Measurements from ENCODE around the gene KIRREL3.

The KIRREL3 gene

DNA sequence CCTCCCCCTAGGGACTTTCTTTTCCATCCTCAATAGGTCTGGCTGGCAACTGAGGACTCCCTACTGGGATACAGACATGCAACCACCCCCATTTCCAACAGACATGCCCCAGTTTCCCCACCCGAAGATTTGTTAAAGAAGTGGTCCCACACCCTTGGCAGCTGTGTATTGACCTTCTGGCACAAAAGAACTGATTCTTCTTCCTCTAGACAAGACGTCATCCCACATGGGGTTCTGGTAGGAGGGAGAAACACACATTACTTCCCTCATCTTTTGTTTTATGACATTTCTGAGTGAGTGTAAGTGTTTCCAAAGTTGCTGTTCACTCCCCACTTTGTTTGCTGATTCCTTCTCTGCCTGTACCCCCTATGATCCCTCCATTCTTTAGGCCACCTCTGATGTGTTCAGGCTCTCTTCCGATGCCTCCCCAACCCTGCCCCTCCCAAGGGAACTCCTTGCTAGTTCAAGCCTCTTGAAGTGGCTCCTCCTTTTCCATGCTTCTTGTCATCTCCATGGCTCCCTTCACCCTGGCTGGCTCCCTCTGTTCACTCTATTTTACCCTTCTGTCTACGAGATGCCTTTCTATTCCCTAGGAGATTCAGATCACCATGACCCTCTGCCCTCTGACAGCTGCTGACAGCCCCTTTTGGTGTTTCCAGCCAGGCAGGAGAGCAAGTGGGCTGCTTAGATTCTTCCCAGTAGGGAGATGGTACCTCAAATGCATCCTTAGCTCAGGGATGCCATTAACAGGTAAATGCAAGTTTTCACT lies 4.3 kb downstream of the KIRREL3 start:
- no peak for DNase-seq

- DNase-seq: peak; percentile 56
Measured at GRCh38 chr11:126993599-126993998, 7.0 kb downstream of the KIRREL3 start.

DNA sequence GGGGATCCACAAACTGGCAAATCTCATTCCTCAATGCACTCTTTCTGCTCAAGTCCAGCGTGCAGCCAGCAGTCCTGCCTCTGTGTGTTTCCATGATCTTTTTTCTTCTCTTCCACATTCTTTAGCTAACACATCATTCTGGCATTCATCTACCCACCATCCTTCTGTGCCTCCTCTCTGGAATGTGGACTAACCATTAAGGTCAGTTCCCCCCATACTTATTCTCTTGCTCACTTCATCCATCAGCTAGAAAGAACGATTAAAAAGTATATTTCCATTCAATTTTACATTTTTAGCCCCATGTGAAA lies 7.8 kb downstream of the KIRREL3 start:
- DNase-seq: peak; percentile 96

- DNase-seq: peak; percentile 99
Measured at GRCh38 chr11:126992065-126992803, 8.3 kb downstream of the KIRREL3 start.

DNA sequence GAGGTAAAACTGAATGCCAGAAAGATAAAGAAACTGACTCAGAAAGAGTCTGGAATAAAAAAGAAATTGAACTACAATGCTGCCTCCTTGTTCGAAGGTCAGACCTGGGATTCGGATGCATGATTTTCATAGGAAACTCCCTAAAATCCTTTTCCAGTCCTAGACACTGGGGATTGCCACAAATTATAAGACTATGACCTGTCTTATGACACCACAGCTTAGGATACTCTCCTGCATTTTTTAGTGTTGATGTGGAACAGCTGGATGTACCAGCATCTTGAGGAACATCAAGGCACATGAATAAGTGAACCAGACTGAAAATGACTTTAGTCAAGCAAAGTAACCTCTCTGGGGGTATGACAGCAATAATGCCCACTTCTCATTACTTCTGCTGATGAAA lies 9.0 kb downstream of the KIRREL3 start:
- DNase-seq: no peak

DNA sequence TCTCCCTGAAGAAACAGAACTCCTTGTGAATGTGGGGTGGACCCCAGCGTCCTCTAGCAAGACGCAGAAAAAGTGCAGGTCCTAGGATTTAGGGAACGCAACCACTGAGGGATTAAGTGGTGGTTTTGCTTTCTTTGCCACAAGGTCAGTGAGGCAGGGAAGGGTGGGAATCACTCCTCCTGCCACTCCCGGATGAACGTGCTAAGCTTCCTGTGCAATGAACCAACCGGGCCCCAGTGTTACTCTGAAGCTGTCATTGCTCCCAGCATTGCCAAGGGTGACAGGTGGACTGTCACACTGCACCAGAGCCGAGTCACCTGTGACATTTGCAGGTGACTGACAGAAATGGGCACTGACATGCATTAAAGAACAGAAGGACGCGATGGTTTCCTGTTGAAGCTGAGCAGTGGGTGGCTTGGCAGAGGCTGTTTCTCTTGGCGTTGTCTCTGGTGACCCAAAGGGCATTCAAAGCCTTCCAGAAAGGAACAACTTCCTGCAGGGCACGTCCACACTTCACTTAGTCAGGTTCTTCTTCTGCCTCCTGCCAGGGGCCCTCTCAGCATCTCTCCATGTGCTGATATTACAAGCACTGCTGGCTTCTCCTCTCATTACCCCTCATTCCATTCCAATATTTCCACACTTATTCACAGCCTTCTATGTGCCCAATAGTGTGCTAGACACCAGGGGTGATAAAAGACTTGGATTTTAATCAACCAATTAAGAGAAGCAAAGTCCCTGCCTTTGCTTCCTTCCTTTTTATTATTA lies 9.7 kb downstream of the KIRREL3 start:
- peak; percentile 39 for DNase-seq

- DNase-seq: peak; percentile 80
Measured at GRCh38 chr11:126989942-126990715, 10.4 kb downstream of the KIRREL3 start.

- DNase-seq: no peak
Measured at GRCh38 chr11:126988655-126989054, 11.9 kb downstream of the KIRREL3 start.

GRCh38 chr11:126981635-126982034 lies 18.9 kb downstream of the KIRREL3 start:
- DNase-seq: no peak

- DNase-seq: no peak
Measured at GRCh38 chr11:126978911-126979310, 21.7 kb downstream of the KIRREL3 start.

GRCh38 chr11:126978165-126978564 lies 22.4 kb downstream of the KIRREL3 start:
- no peak for DNase-seq

GRCh38 chr11:126973051-126973450 lies 27.5 kb downstream of the KIRREL3 start:
- no peak for DNase-seq

GRCh38 chr11:126971305-126971704 lies 29.3 kb downstream of the KIRREL3 start:
- no peak for DNase-seq

GRCh38 chr11:126969865-126970479 lies 30.6 kb downstream of the KIRREL3 start:
- DNase-seq: peak; percentile 66

- peak; percentile 9 for DNase-seq
Measured at GRCh38 chr11:126968915-126969314, 31.7 kb downstream of the KIRREL3 start.

- no peak for DNase-seq
Measured at GRCh38 chr11:126965331-126965730, 35.2 kb downstream of the KIRREL3 start.

DNA sequence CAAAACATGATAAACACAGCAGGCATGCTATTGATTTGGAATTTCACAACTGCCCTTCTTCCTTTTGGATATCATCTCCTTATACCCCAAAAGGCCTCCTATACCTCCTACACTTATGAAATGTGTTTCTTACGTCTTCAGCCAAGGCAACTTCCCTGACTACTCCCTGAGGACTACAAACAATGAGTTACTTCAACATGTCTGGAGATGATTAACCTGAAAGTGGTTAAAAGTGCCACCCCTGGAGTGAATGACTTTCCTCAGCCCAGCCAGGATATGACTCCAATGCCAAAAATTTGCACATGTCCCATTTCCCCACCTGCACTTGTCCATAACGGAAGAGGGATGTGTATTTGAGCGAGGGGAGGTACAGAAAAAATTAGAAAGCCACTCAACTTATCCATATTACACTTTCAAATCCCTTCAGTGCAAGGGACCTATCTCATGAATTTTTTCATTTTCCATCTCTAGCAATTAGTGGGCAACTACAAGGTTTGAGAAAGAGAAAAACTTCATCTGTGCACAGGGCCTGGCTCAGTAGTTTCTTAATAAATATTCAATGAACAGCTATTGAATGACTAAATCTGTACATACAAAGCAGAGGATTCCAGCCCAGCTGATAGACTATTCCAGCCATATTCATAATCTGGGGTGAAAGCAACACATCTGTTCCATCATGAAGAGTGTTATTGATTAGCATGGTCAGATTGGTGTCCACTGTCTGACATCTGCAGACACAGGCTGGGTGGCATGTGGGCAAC lies 36.8 kb downstream of the KIRREL3 start:
- peak; percentile 69 for DNase-seq

DNA sequence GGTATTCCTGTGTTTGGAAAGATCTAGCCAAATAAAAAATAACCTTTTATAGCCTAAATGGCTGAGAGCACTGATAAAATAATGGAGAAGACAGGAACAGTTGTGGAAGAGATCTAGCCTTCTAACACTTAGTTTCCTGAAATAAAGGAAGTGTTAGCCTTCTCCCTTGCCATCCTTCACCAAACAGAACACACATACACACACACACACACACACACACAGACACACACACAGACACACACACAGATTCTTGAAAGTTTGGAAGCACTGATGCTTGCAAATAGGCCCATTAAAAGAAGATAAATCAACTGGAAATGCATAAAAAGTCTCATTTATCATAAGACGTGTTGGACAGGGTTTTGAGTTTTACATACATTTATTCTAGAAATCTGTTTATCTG lies 37.5 kb downstream of the KIRREL3 start:
- DNase-seq: no peak

GRCh38 chr11:126959700-126960099 lies 40.9 kb downstream of the KIRREL3 start:
- no peak for DNase-seq

DNA sequence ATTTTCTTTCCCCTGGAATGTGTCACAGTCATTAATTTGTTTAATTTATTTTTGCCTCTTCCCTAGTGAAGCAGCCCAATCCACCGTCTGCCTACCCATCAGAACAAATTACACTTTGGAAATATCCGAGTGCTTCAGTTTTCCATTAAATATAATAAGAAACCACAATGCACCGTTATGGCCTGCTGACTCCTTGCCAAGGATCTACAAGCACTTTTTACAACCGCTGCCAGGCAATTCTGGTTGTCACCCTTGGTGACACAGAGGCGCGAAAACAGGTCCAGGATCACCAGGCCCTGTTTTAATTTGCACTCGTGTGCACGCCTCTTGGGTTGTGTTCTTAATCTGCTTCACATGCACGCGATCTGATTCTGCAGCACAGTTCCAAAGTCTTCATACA lies 43.9 kb downstream of the KIRREL3 start:
- no peak for DNase-seq

DNA sequence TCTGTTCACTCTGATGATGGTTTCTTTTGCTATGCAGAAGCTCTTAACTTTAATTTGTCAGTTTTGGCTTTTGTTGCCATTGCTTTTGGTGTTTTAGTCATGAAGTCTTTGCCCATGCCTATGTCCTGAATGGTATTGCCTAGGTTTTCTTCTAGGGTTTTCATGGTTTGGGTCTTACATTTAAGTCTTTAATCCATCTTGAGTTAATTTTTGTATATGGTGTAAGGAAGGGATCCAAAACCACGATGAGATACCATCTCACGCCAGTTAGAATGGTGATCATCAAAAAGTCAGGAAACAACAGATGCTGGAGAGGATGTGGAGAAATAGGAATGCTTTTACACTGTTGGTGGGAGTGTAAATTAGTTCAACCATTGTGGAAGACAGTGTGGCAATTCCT lies 48.0 kb downstream of the KIRREL3 start:
- DNase-seq: peak; percentile 61

GRCh38 chr11:126951465-126951864 lies 49.1 kb downstream of the KIRREL3 start:
- no peak for DNase-seq
